ENCODE measurements around the gene PTPRK. TPM values are rescaled to one million over a fixed set of nuclear protein-coding genes. Genes with fewer than 3 reads are reported as not detected.

Gene PTPRK
- total and polyA plus RNA-seq, 9 of the 15 experiments (the other 6 are each of a cell fraction or from before 2014, with no cell fraction given), result 0.04 to 0.51 TPM; not detected in 7

DNA sequence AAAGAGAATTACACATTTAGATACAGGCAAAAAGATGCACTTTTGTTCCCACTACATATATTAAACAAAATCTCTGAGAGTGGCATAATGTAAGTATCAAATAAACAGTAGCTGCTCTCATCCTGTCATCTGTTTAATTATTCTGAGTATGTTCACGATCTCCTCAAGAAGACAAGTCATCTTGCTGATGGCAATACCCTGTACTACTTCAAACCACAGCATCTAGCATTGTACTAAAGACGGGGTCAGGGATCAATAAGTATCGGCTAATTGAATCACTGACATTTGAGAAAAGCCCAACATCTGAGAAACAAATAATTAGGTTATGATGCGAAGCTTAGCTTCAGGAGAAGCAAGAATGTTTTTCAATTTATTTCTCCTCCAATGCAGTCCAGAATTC lies 175.1 kb downstream of the PTPRK start:
- POLR2A ChIA-PET, result no interaction called here
- FAIRE-seq (no peak), DNase-seq (ENCODE audit: extremely low read depth in 1 of 4, low spot score in 3 of 4) (no peak), ATAC-seq (no peak)
- CTCF ChIA-PET (ENCODE audit: low intra/inter-chr PET ratio), result no interaction called here
- BruUV-seq (replicated peaks), result no TSS peak
- H2AFZ ChIP-seq (ENCODE audit: low read depth, low read length), result no peak overlapping the region
- 2% methylated on average over 4 of the region's 4 CpGs for WGBS (ENCODE audit: insufficient coverage, low coverage, missing lambda C conversion rate)
- H4K20me1 ChIP-seq (replicated peaks; ENCODE audit: control insufficient read depth, insufficient read depth, low read length), result no peaks in the 10 kb centered on the region
- no peaks in the 10 kb centered on the region for H3K4me1 ChIP-seq (replicated peaks in 1 of 2; ENCODE audit: control insufficient read depth in 2 of 2, insufficient read depth in 2 of 2, low read length in 2 of 2)
- H3K4me3 ChIP-seq, result no peak overlapping the region
- H3K27me3 ChIP-seq (ENCODE audit: control insufficient read depth in 2 of 2, insufficient read depth in 2 of 2, low read length in 2 of 2), result no peaks in the 10 kb centered on the region
- in situ Hi-C loops (cut with MboI) (no loop called here), intact Hi-C loops (cut with micrococcal nuclease) (no loop called here)
- no peak overlapping the region for H3K27ac ChIP-seq (ENCODE audit: extremely low read depth, low read depth, low read length)
- H3K4me2 ChIP-seq (ENCODE audit: insufficient read depth, low read length), result no peak overlapping the region
- H3K9me3 ChIP-seq (replicated peaks; ENCODE audit: control insufficient read depth, insufficient read depth, low read depth, low read length), result 0 out of 2 replicates have a peak, but pooled peaks cover 2% of the 10 kb centered on the region
- H3K9ac ChIP-seq (ENCODE audit: insufficient read depth in 1 of 2, low read depth in 2 of 2, low read length in 2 of 2), result no peak overlapping the region
- H3K36me3 ChIP-seq (ENCODE audit: control insufficient read depth, insufficient read depth, low read length), result no peaks in the 10 kb centered on the region
- H3K79me2 ChIP-seq (ENCODE audit: control insufficient read depth, insufficient read depth, low read length), result no peaks in the 10 kb centered on the region
- no peaks in the 10 kb centered on the region for H3K9me1 ChIP-seq (ENCODE audit: control insufficient read depth, insufficient read depth, low read length)
- TF ChIP-seq SMARCA4 (IDR thresholded peaks at IDR 0.05), result no peak
- no peak for TF ChIP-seq RFX1 (IDR thresholded peaks at IDR 0.05)
- TF ChIP-seq MGA (IDR thresholded peaks at IDR 0.05), result no peak
- no peak for TF ChIP-seq SRSF3 (IDR thresholded peaks at IDR 0.05; ENCODE audit: insufficient read depth, low read length)
- TF ChIP-seq RBM17 (IDR thresholded peaks at IDR 0.05; ENCODE audit: borderline replicate concordance, low read depth, low read length), result no peak
- no peak for TF ChIP-seq ZNF766 (CRISPR knock-in tag; conservative IDR thresholded peaks at IDR 0.05)
- TF ChIP-seq TRIM24 (IDR thresholded peaks at IDR 0.05), result no peak
- TF ChIP-seq SUPT5H (IDR thresholded peaks at IDR 0.05), result no peak
- no peak for TF ChIP-seq TFAM (CRISPR knock-in tag; conservative IDR thresholded peaks at IDR 0.05)
- TF ChIP-seq HNRNPK (IDR thresholded peaks at IDR 0.05; ENCODE audit: low read depth, low read length, poor library complexity, severe bottlenecking), result no peak
- no peak for TF ChIP-seq ZNF436 (CRISPR knock-in tag; IDR thresholded peaks at IDR 0.05)
- no peak for TF ChIP-seq NR1H2 (CRISPR knock-in tag; IDR thresholded peaks at IDR 0.05)

Data from K562 (cell line).